ACC112 (cell line): ENCODE data around the gene PDIA5.

Experiments
- H2AFZ ChIP-seq: fragments of 200-600 bp; sonication (generic); one replicate; pipeline ENCODE4 v1.6.0; 2017; ENCODE audit warnings: antibody characterized with exemption, low read length; ENCODE audit not compliant: unreplicated experiment
- H3K27ac ChIP-seq: fragments of 200-600 bp; sonication (generic); 2 replicates; pipeline ENCODE4 v1.5.1; 2014; ENCODE audit warnings: low read depth, mild to moderate bottlenecking, antibody characterized with exemption, low read length, moderate library complexity
- H3K27me3 ChIP-seq: fragments of 200-600 bp; sonication (generic); 2 replicates; pipeline ENCODE4 v1.6.1; 2014; ENCODE audit warnings: mild to moderate bottlenecking, antibody characterized with exemption, low read length, moderate library complexity, mixed read lengths; ENCODE audit not compliant: insufficient read depth
- H3K36me3 ChIP-seq: fragments of 200-600 bp; sonication (generic); 2 replicates; pipeline ENCODE4 v1.6.1; 2016; ENCODE audit warnings: mild to moderate bottlenecking, antibody characterized with exemption, low read length, moderate library complexity, mixed read lengths; ENCODE audit not compliant: insufficient read depth
- H3K4me1 ChIP-seq: fragments of 200-600 bp; sonication (generic); one replicate; pipeline ENCODE4 v1.6.1; 2016; ENCODE audit warnings: low read length, mixed read lengths; ENCODE audit not compliant: insufficient read depth, unreplicated experiment, control insufficient read depth
- H3K4me3 ChIP-seq: fragments of 200-600 bp; sonication (generic); 2 replicates; pipeline ENCODE4 v1.5.1; 2014; ENCODE audit warnings: mild to moderate bottlenecking, low read depth, low read length
- H3K79me2 ChIP-seq: fragments of 200-600 bp; sonication (generic); one replicate; pipeline ENCODE4 v1.6.0; 2016; ENCODE audit warnings: low read length; ENCODE audit not compliant: control insufficient read depth, unreplicated experiment, insufficient read depth

The PDIA5 gene

GRCh38 chr3:123082370-123083065 is 15.7 kb downstream of the PDIA5 start:
- H3K27me3 ChIP-seq: no peaks in the 10 kb centered on the region
- H3K79me2 ChIP-seq: peaks cover 90% of the 10 kb centered on the region
- no peak overlapping the region for H3K27ac ChIP-seq
- no peaks in the 10 kb centered on the region for H3K36me3 ChIP-seq
- no peak overlapping the region for H2AFZ ChIP-seq
- H3K4me3 ChIP-seq: no peak overlapping the region
- H3K4me1 ChIP-seq: peaks cover 65% of the 10 kb centered on the region

DNA sequence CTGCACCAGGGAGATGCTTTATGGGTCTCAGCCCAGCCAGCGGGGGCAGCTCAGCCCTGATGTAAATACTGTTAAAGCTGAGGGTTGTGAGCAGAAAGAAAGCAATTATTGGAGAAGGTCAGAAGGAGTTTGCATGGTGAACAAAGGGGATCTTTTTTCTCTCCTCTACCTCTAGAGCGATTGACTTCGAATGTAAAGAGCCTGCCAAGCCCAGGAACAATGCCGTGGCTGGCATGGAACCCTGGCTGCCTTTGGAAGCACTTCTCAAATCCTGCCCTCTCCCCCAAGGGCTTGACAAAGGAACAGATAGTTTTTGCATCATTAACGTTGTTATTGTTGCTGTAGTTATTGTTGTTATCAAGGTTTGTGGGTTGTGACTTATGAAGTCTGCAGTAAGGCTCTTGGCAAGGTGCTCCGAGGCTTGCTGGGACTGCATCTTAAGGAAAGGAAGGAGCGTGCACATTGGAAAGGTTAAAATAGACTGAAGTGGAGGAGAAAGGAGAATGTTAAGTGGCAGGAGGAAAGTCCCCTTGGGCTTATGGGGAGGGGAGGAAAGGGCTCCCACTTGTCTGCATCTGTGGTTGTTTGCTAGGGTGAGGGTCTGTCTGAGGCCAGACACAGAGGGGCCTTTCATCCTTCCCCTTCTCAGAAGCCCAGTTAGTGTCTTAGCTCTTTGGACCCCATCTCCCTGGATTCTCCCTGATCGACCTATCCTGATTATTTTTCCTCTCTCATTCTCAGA is 16.7 kb downstream of the PDIA5 start:
- Histone ChIP-seq H3K27me3 (no peaks in the 10 kb centered on the region), H3K79me2 (peaks cover 94% of the 10 kb centered on the region), H2AFZ (no peak overlapping the region), H3K27ac (no peak overlapping the region), H3K36me3 (no peaks in the 10 kb centered on the region), H3K4me3 (no peak overlapping the region), H3K4me1 (peaks cover 74% of the 10 kb centered on the region)

DNA sequence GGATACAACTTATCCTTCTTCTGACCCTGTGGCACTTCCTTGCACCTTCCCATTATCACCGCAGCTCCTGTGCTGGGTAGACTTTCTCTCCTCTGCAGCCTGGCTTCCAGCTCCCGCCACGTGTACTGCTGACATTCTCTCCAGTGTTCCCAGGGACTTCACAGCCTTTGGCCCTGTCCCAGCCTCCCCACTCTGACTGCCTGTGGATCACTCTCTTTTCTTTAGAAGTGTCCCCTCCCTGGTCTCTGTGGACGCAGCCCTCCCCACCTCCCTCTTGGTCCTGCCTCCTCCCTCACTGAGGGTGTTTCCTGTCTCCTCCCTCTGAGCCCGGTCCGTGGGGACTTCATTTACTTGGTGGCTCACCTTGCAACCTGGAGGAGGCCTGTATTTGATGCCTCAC is 17.4 kb downstream of the PDIA5 start:
- Histone ChIP-seq H2AFZ (no peak overlapping the region), H3K79me2 (peaks cover 97% of the 10 kb centered on the region), H3K4me3 (no peak overlapping the region), H3K36me3 (no peaks in the 10 kb centered on the region), H3K27me3 (no peaks in the 10 kb centered on the region), H3K27ac (no peak overlapping the region), H3K4me1 (peaks cover 70% of the 10 kb centered on the region)

- H3K27ac ChIP-seq: peak overlapping the region; percentile 7; the same call in 1 of the 2 replicates
- H2AFZ ChIP-seq: no peak overlapping the region
- H3K4me1 ChIP-seq: peaks cover 67% of the 10 kb centered on the region
- no peaks in the 10 kb centered on the region for H3K36me3 ChIP-seq
- peak overlapping the region; percentile 1; the same call in 1 of the 2 replicates for H3K4me3 ChIP-seq
- peaks cover 100% of the 10 kb centered on the region for H3K79me2 ChIP-seq
- no peaks in the 10 kb centered on the region for H3K27me3 ChIP-seq
Observed at GRCh38 chr3:123084738-123085237, 18.0 kb downstream of the PDIA5 start.

DNA sequence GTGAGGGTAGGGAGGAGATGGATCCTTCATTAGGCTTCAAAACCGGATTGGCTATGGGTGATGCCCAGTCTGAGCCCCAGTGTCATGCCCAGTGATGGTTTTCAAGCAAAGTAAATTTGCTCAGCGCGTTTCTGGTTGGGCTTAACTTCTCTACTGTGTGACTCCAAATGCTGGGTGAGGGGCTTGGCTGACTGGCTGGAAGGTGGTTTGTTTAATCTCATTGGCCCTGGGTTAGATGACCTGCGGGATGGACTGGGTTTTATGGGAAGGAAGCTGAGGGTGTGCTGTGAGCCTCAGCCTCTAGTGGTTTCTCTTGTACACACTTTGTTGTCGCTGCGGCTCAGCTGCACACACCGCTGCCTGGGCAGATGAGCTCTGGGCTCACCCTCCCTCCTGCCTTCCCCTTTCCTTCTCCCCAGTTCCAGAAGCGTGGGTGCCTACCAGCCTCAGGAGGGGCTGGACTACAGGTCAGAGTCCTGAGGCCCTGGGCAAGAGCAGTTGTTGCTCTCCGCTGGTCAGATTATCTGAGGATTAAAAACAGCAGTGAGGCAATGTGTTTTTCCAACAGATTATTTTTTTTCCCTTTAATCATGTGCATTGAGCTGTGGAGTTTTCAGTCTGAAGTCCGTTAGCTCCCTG is 18.6 kb downstream of the PDIA5 start:
- Histone ChIP-seq H3K4me3 (peak overlapping the region; percentile 1; the same call in 1 of the 2 replicates), H3K36me3 (no peaks in the 10 kb centered on the region), H3K4me1 (peaks cover 61% of the 10 kb centered on the region), H3K27me3 (no peaks in the 10 kb centered on the region), H3K27ac (peak overlapping the region; percentile 7; the same call in 1 of the 2 replicates), H2AFZ (no peak overlapping the region), H3K79me2 (peaks cover 100% of the 10 kb centered on the region)

- H2AFZ ChIP-seq: no peak overlapping the region
- no peaks in the 10 kb centered on the region for H3K27me3 ChIP-seq
- no peak overlapping the region for H3K27ac ChIP-seq
- peaks cover 54% of the 10 kb centered on the region for H3K4me1 ChIP-seq
- no peak overlapping the region for H3K4me3 ChIP-seq
- peaks cover 98% of the 10 kb centered on the region for H3K79me2 ChIP-seq
- H3K36me3 ChIP-seq: no peaks in the 10 kb centered on the region
Observed at GRCh38 chr3:123085932-123086627, 19.3 kb downstream of the PDIA5 start.

DNA sequence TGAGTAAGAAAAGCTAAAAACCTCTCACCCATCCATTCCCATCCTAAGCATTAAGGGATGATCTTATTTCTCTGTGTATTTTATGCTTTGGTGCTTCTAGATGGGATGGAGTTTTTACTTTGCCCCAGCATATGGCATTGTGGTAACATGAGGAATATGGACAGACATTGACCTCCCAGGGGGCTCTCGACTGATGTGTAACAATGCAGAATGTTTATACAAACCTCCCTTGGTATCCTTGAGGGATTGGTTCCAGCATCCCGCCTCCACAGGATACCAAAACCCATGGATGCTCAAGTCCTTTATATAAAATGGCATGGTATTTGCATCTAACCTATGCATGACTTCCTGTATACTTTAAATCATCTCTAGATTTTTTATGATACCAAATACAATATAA is 21.6 kb downstream of the PDIA5 start:
- peaks cover 83% of the 10 kb centered on the region for H3K79me2 ChIP-seq
- H3K27ac ChIP-seq: no peak overlapping the region
- no peak overlapping the region for H3K4me3 ChIP-seq
- H3K4me1 ChIP-seq: peaks cover 45% of the 10 kb centered on the region
- no peaks in the 10 kb centered on the region for H3K36me3 ChIP-seq
- H3K27me3 ChIP-seq: no peaks in the 10 kb centered on the region
- no peak overlapping the region for H2AFZ ChIP-seq

GRCh38 chr3:123089611-123090331 is 22.9 kb downstream of the PDIA5 start:
- peaks cover 32% of the 10 kb centered on the region for H3K4me1 ChIP-seq
- H3K4me3 ChIP-seq: no peak overlapping the region
- no peak overlapping the region for H3K27ac ChIP-seq
- H3K79me2 ChIP-seq: peaks cover 73% of the 10 kb centered on the region
- no peak overlapping the region for H2AFZ ChIP-seq
- H3K36me3 ChIP-seq: peaks cover 6% of the 10 kb centered on the region; the same call in 1 of the 2 replicates
- no peaks in the 10 kb centered on the region for H3K27me3 ChIP-seq

GRCh38 chr3:123090728-123091531 is 24.1 kb downstream of the PDIA5 start:
- peaks cover 6% of the 10 kb centered on the region; the same call in 1 of the 2 replicates for H3K36me3 ChIP-seq
- no peak overlapping the region for H2AFZ ChIP-seq
- no peak overlapping the region for H3K4me3 ChIP-seq
- peaks cover 20% of the 10 kb centered on the region for H3K4me1 ChIP-seq
- H3K79me2 ChIP-seq: peaks cover 61% of the 10 kb centered on the region
- H3K27me3 ChIP-seq: no peaks in the 10 kb centered on the region
- no peak overlapping the region for H3K27ac ChIP-seq
